Activated T-helper 17 cell treated with anti-CD3 and anti-CD28 coated beads, Interleukin-2, amount 50 U/mL, for 72 hours (primary cell): ENCODE data around the gene TAC4. TPM values are rescaled to one million over a fixed set of nuclear protein-coding genes. Genes with fewer than 3 reads are reported as not detected.
A peak's percentile ranks its signal among the peaks of the same experiment; 100 is the strongest.

Experiments used
- ATAC-seq: fragments of 150-1000 bp; cut with Tn5 transposase; replicated peaks from 2 replicates; pipeline ENCODE4 v1.10.0; 2021; ENCODE audit warnings: mild to moderate bottlenecking, moderate library complexity
- H3K27ac Mint-ChIP-seq: one replicate; pipeline ENCODE4 v1.8.0; 2022; ENCODE audit warnings: mixed read lengths
- H3K27me3 Mint-ChIP-seq: one replicate; pipeline ENCODE4 v1.8.0; 2022; ENCODE audit warnings: mixed read lengths
- H3K36me3 Mint-ChIP-seq: one replicate; pipeline ENCODE4 v1.8.0; 2022; ENCODE audit warnings: low read depth, mild to moderate bottlenecking, mixed read lengths
- H3K4me1 Mint-ChIP-seq: one replicate; pipeline ENCODE4 v1.8.0; 2022; ENCODE audit warnings: mixed read lengths
- H3K4me3 Mint-ChIP-seq: one replicate; pipeline ENCODE4 v1.8.0; 2022; ENCODE audit warnings: mild to moderate bottlenecking, mixed read lengths
- H3K9me3 Mint-ChIP-seq: one replicate; pipeline ENCODE4 v1.8.0; 2022; ENCODE audit warnings: mixed read lengths
- total RNA-seq, 2 donors: library from RNA; stranded (reverse); gene quantifications; one replicate each; pipeline ENCODE4 v1.2.3, GENCODE V29; 2022

The TAC4 gene
- not detected for total RNA-seq

GRCh38 chr17:49848019-49848473 lies at the start of gene TAC4:
TAC4 (minus strand) TSS chr17:49848069; CDS start chr17:49848017, 52 bp downstream.
- no peak for ATAC-seq
- Mint-ChIP-seq H3K27ac (peak within 1 kb of the TSS; percentile 79), H3K4me3 (no peak within 1 kb of the TSS), H3K9me3 (no peaks in the 10 kb centered on the region), H3K4me1 (peaks cover 16% of the 10 kb centered on the region), H3K27me3 (no peaks in the 10 kb centered on the region), H3K36me3 (peaks cover 4% of the 10 kb centered on the region)

GRCh38 chr17:49896860-49897259 lies 49.0 kb upstream of the TAC4 start:
- no peak overlapping the region for H3K4me3 Mint-ChIP-seq
- H3K36me3 Mint-ChIP-seq = no peaks in the 10 kb centered on the region
- H3K9me3 Mint-ChIP-seq = no peaks in the 10 kb centered on the region
- H3K27me3 Mint-ChIP-seq = peaks cover 46% of the 10 kb centered on the region
- H3K27ac Mint-ChIP-seq = no peak overlapping the region
- ATAC-seq = no peak
- no peaks in the 10 kb centered on the region for H3K4me1 Mint-ChIP-seq

- Mint-ChIP-seq H3K36me3 (no peaks in the 10 kb centered on the region), H3K27ac (no peak overlapping the region), H3K4me1 (no peaks in the 10 kb centered on the region), H3K4me3 (no peak overlapping the region), H3K9me3 (no peaks in the 10 kb centered on the region), H3K27me3 (peaks cover 49% of the 10 kb centered on the region)
- ATAC-seq = no peak
Measured at GRCh38 chr17:49896222-49896621, 48.4 kb upstream of the TAC4 start.

GRCh38 chr17:49895812-49896211 lies 47.9 kb upstream of the TAC4 start:
- no peak for ATAC-seq
- H3K9me3 Mint-ChIP-seq = no peaks in the 10 kb centered on the region
- H3K36me3 Mint-ChIP-seq = no peaks in the 10 kb centered on the region
- peaks cover 49% of the 10 kb centered on the region for H3K27me3 Mint-ChIP-seq
- H3K27ac Mint-ChIP-seq = no peak overlapping the region
- H3K4me3 Mint-ChIP-seq = no peak overlapping the region
- H3K4me1 Mint-ChIP-seq = no peaks in the 10 kb centered on the region

GRCh38 chr17:49894761-49895160 lies 46.9 kb upstream of the TAC4 start:
- no peaks in the 10 kb centered on the region for H3K36me3 Mint-ChIP-seq

GRCh38 chr17:49891694-49892389 lies 44.0 kb upstream of the TAC4 start:
- Mint-ChIP-seq H3K27me3 (peaks cover 46% of the 10 kb centered on the region), H3K27ac (no peak overlapping the region), H3K9me3 (no peaks in the 10 kb centered on the region), H3K4me1 (no peaks in the 10 kb centered on the region), H3K36me3 (no peaks in the 10 kb centered on the region), H3K4me3 (no peak overlapping the region)
- ATAC-seq = no peak

More at GRCh38 chr17:49894761-49895160, 46.9 kb upstream of the TAC4 start:
- no peak for ATAC-seq
- Mint-ChIP-seq H3K4me1 (no peaks in the 10 kb centered on the region), H3K4me3 (no peak overlapping the region), H3K27ac (no peak overlapping the region), H3K9me3 (no peaks in the 10 kb centered on the region), H3K27me3 (peaks cover 44% of the 10 kb centered on the region)

GRCh38 chr17:49891271-49891670 lies 43.4 kb upstream of the TAC4 start:
- Mint-ChIP-seq H3K36me3 (no peaks in the 10 kb centered on the region), H3K27me3 (peaks cover 47% of the 10 kb centered on the region), H3K4me1 (no peaks in the 10 kb centered on the region), H3K4me3 (no peak overlapping the region), H3K9me3 (no peaks in the 10 kb centered on the region), H3K27ac (no peak overlapping the region)
- no peak for ATAC-seq

- Mint-ChIP-seq H3K27ac (no peak overlapping the region), H3K27me3 (peaks cover 43% of the 10 kb centered on the region), H3K36me3 (no peaks in the 10 kb centered on the region), H3K4me1 (no peaks in the 10 kb centered on the region), H3K4me3 (no peak overlapping the region), H3K9me3 (no peaks in the 10 kb centered on the region)
- ATAC-seq = no peak
Measured at GRCh38 chr17:49890852-49891251, 43.0 kb upstream of the TAC4 start.

- H3K36me3 Mint-ChIP-seq = no peaks in the 10 kb centered on the region
- H3K9me3 Mint-ChIP-seq = no peaks in the 10 kb centered on the region
- no peak overlapping the region for H3K27ac Mint-ChIP-seq
- H3K4me3 Mint-ChIP-seq = no peak overlapping the region
- no peaks in the 10 kb centered on the region for H3K4me1 Mint-ChIP-seq
- ATAC-seq = no peak
- H3K27me3 Mint-ChIP-seq = peaks cover 42% of the 10 kb centered on the region
Measured at GRCh38 chr17:49890077-49890821, 42.4 kb upstream of the TAC4 start.

GRCh38 chr17:49889500-49889899 lies 41.6 kb upstream of the TAC4 start:
- Mint-ChIP-seq H3K27ac (no peak overlapping the region), H3K36me3 (no peaks in the 10 kb centered on the region), H3K27me3 (peaks cover 45% of the 10 kb centered on the region), H3K4me1 (no peaks in the 10 kb centered on the region), H3K4me3 (no peak overlapping the region), H3K9me3 (no peaks in the 10 kb centered on the region)
- no peak for ATAC-seq

GRCh38 chr17:49887744-49888360 lies 40.0 kb upstream of the TAC4 start:
- Mint-ChIP-seq H3K4me3 (no peak overlapping the region), H3K9me3 (no peaks in the 10 kb centered on the region), H3K4me1 (no peaks in the 10 kb centered on the region), H3K27ac (no peak overlapping the region), H3K36me3 (no peaks in the 10 kb centered on the region), H3K27me3 (peaks cover 48% of the 10 kb centered on the region)
- no peak for ATAC-seq

- Mint-ChIP-seq H3K27me3 (peaks cover 48% of the 10 kb centered on the region), H3K4me1 (no peaks in the 10 kb centered on the region), H3K36me3 (no peaks in the 10 kb centered on the region), H3K4me3 (no peak overlapping the region), H3K27ac (no peak overlapping the region), H3K9me3 (no peaks in the 10 kb centered on the region)
- no peak for ATAC-seq
Measured at GRCh38 chr17:49887086-49887743, 39.3 kb upstream of the TAC4 start.

GRCh38 chr17:49886036-49886435 lies 38.2 kb upstream of the TAC4 start:
- Mint-ChIP-seq H3K27me3 (peaks cover 39% of the 10 kb centered on the region), H3K27ac (no peak overlapping the region), H3K4me1 (no peaks in the 10 kb centered on the region), H3K36me3 (no peaks in the 10 kb centered on the region), H3K9me3 (no peaks in the 10 kb centered on the region), H3K4me3 (no peak overlapping the region)
- ATAC-seq = no peak

GRCh38 chr17:49882434-49882833 lies 34.6 kb upstream of the TAC4 start:
- ATAC-seq = no peak
- no peaks in the 10 kb centered on the region for H3K36me3 Mint-ChIP-seq
- no peak overlapping the region for H3K4me3 Mint-ChIP-seq

More at GRCh38 chr17:49882434-49882833, 34.6 kb upstream of the TAC4 start:
- no peaks in the 10 kb centered on the region for H3K9me3 Mint-ChIP-seq
- H3K27ac Mint-ChIP-seq = no peak overlapping the region
- no peaks in the 10 kb centered on the region for H3K4me1 Mint-ChIP-seq
- H3K27me3 Mint-ChIP-seq = peaks cover 36% of the 10 kb centered on the region
